ENCODE results near the gene ZBTB38.

DNA sequence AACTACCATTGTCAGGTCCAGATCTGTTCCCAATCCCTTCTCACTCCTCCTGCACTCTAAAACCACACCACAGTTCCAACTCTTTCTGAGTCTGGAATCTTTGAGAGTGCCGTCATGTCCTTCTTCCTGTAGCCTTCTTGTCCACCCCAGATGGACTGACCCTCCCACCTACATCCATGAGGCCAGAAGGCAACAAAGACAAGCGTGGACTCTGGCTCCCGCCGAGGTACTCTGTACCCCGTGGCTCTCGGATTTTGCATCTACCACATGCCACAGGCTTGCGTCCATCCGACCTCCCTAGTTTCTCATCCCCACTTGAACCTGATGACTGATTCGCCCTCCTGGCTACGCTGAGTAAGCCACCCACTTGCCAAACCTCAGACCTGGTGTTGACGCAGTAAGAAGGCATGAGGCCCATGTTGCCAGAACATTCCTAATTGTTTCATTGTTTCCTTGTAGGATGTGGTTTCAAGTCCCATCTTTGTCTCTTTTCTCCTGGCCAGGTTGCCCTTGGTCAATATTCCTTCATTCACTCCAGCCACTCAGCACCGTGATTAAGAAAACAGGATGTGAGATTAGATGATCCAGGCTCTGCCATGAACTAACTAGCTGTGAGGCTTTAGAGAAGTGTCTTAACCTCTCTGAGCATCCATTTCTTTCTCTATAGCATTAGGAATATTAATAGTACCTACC lies 1.1 kb upstream of the ZBTB38 start:
- TF ChIP-seq, protein P1, sequence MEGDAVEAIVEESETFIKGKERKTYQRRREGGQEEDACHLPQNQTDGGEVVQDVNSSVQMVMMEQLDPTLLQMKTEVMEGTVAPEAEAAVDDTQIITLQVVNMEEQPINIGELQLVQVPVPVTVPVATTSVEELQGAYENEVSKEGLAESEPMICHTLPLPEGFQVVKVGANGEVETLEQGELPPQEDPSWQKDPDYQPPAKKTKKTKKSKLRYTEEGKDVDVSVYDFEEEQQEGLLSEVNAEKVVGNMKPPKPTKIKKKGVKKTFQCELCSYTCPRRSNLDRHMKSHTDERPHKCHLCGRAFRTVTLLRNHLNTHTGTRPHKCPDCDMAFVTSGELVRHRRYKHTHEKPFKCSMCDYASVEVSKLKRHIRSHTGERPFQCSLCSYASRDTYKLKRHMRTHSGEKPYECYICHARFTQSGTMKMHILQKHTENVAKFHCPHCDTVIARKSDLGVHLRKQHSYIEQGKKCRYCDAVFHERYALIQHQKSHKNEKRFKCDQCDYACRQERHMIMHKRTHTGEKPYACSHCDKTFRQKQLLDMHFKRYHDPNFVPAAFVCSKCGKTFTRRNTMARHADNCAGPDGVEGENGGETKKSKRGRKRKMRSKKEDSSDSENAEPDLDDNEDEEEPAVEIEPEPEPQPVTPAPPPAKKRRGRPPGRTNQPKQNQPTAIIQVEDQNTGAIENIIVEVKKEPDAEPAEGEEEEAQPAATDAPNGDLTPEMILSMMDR (IDR thresholded peaks at IDR 0.05) = no peak
- TF ChIP-seq POLR2A (IDR thresholded peaks at IDR 0.05) (no peak), EP300 (IDR thresholded peaks at IDR 0.05) (no peak)
